NCI-H2081 treated with DMSO at 0.1 percent for 48 hours (cell line): ENCODE measurements around the gene HSD3B2.

Experiments
- DNase-seq: peaks from one replicate; lab custom pipeline; 2025; lab: John Stamatoyannopoulos, UW

The HSD3B2 gene

GRCh38 chr1:119463569-119463968 is 48.6 kb downstream of the HSD3B2 start:
- no peak for DNase-seq

GRCh38 chr1:119466445-119466844 is 51.5 kb downstream of the HSD3B2 start:
- DNase-seq = no peak

- DNase-seq = no peak
These were observed 52.3 kb downstream of the HSD3B2 start for GRCh38 chr1:119467219-119467618.

GRCh38 chr1:119467857-119468668 is 53.1 kb downstream of the HSD3B2 start:
- no peak for DNase-seq

GRCh38 chr1:119469741-119470140 is 54.8 kb downstream of the HSD3B2 start:
- DNase-seq = no peak

- DNase-seq = no peak
These were observed 55.4 kb downstream of the HSD3B2 start for GRCh38 chr1:119470377-119470776.

- DNase-seq = no peak
These were observed 56.0 kb downstream of the HSD3B2 start for GRCh38 chr1:119470958-119471357.

- no peak for DNase-seq
These were observed 56.6 kb downstream of the HSD3B2 start for GRCh38 chr1:119471566-119471965.

GRCh38 chr1:119472080-119472818 is 57.3 kb downstream of the HSD3B2 start:
- DNase-seq = no peak
